K562 treated with DMSO at 1 percent for 12 hours (cell line): ENCODE data around the gene DET1. TPM values are rescaled to one million over a fixed set of nuclear protein-coding genes. Genes with fewer than 3 reads are reported as not detected.

Source experiments
- total RNA-seq: library from RNA; unstranded; fragments of 300-600 nt; gene quantifications from 2 replicates; pipeline ENCODE4 v1.2.3, GENCODE V29; 2022; ENCODE audit not compliant: insufficient read depth

DET1 gene
- 1.3 and 7.8 TPM in 2 replicates for total RNA-seq

DNA sequence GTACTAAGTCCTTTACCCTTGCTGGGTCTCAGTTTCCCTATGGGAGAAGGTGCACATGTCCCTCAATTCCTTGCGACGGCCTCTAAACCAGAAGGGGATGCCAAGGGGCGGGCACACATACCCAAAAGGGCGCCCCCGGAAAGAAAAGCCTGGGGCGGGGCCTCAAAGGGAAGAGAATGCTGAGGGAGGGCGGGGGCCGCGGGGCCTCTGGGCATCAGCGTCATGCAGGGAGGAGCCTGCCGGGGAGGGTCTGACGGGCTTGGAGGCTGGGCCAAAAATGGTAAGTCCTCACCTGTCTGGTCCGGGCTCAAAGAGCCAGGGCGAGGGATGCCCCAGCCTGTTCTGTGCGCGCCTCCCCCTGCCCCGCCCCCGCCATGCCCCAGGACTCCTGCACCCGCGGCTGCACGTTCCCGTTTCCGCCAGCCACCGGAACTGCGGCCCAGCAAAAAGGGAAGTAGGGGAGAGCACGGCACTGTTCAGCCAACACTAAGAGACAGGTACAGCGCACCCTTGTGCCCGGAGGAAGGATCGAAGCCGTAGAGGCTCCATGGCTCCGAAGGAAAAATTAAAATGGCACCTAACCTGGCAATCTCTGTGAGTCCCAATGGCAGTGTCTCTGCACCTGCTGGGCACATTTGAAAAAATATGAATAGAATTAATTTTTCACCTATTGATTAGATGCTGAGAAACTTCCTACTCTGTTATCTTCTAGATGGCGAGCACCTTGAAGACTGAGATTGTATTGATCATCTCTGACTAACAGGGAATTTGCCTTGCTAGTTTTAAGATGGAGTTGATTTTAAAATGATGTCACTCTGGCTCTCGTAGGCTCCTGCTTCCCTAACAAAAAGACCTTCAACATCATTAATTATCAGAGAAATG, at the start of gene DET1:
TSS of gene DET1 (minus strand) at position 434 of the 882 bp plus-strand sequence. CDS start 14,976 bp downstream, outside the sequence.

DNA sequence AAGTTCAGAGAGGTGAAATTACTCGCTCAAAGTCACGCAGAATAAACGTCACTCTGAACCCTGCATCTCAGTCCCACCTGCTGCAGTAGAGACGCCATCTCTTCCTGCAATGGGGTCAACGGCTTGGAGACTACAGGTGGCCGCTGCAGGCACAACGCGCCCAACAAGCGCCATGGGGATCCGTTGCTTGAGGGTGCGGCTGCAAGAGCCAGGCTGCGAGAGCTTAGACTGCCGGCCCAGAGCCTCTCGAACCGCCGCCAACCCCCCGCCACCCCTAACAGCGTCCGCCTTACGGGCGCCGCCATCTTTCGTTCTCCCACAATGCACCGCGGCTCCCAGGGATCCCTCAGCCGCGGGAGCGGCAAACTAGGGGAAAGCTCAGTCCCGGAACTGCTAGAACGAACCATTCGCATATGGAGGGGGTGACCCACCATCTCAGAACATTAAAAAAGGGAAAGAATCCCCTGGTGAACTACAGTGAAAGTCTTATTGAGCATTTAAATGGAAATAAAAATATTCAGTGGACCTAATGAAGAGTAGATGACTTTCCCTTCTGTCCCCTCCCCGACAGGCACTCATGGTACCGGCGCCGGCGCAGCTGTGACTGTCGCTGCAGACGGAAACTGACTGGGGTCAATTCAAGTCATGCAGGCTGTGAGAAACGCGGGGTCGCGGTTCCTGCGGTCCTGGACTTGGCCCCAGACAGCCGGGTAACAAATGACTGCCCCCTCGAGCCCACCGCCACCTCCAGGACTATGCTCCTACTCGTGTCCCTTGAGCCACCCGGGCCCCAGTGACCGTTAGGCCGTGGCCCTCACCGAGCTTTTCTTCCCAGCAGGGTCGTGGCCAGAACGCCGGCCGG, 79.2 kb downstream of the DET1 start, which contains the start of the genes MRPL46 and MRPS11:
TSS of gene MRPL46 (minus strand) at position 316 of the 862 bp plus-strand sequence. CDS start at position 305, 11 bp downstream.
TSS of gene MRPS11 (plus strand) at position 636 of the 862 bp plus-strand sequence. CDS start at position 646, 10 bp downstream.

Other genes starting within 250 kb of the DET1 start
- 30.4 and 30.8 TPM in 2 replicates for gene MRPL46, start 79.3 kb downstream of the DET1 start, total RNA-seq
- gene MRPS11, start 79.0 kb downstream of the DET1 start, total RNA-seq, result 50.5 and 63.8 TPM in 2 replicates
- gene AEN, start 74.7 kb upstream of the DET1 start, total RNA-seq, result 7.1 and 9.5 TPM in 2 replicates
- 2.0 and 3.5 TPM in 2 replicates for gene ISG20, start 92.3 kb upstream of the DET1 start, total RNA-seq